Mammary epithelial cell (primary cell): ENCODE results near the gene COL17A1.

Source experiments
- EZH2 ChIP-seq: IDR thresholded peaks from 2 replicates; pipeline ENCODE4 v1.6.1; 2012; ENCODE audit warnings: low read length, inconsistent platforms, borderline replicate concordance
- TF ChIP-seq, protein P1 (sequence below), 2 donors: IDR thresholded peaks in 1 of 2; conservative IDR thresholded peaks in 1 of 2; 2 replicates each; pipeline ENCODE4 v1.5.1; 2011 to 2012; ENCODE audit warnings: inconsistent platforms in 2 of 2, low read length in 2 of 2, mild to moderate bottlenecking in 2 of 2, control low read depth in 1 of 2, low read depth in 1 of 2; ENCODE audit not compliant: insufficient read depth in 1 of 2; ENCODE audit errors: extremely low read depth in 1 of 2

DNA sequence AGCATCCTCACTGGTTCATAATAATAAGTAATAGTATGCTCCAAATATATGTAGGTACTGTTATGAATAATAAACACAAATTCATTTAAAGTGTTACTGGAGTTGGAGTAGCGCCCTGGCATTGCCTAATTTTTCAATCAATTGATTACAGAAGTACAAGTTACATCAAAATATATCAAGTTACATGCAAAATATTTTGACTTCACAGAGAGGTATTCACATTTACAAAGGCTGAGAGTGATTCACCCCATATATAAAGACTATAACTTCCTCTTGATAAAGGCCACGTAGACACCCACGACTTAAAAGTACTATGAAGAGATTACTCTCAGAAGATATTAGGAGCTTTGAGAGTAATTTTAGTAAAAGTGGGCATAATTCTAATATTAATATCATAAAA, 13.6 kb upstream of the COL17A1 start:
- TF ChIP-seq, protein P1, sequence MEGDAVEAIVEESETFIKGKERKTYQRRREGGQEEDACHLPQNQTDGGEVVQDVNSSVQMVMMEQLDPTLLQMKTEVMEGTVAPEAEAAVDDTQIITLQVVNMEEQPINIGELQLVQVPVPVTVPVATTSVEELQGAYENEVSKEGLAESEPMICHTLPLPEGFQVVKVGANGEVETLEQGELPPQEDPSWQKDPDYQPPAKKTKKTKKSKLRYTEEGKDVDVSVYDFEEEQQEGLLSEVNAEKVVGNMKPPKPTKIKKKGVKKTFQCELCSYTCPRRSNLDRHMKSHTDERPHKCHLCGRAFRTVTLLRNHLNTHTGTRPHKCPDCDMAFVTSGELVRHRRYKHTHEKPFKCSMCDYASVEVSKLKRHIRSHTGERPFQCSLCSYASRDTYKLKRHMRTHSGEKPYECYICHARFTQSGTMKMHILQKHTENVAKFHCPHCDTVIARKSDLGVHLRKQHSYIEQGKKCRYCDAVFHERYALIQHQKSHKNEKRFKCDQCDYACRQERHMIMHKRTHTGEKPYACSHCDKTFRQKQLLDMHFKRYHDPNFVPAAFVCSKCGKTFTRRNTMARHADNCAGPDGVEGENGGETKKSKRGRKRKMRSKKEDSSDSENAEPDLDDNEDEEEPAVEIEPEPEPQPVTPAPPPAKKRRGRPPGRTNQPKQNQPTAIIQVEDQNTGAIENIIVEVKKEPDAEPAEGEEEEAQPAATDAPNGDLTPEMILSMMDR (conservative IDR thresholded peaks at IDR 0.05 in 1 of 2, IDR thresholded peaks at IDR 0.05 in 1 of 2; ENCODE audit: extremely low read depth in 1 of 2, insufficient read depth in 1 of 2, low read depth in 1 of 2, low read length in 2 of 2), result no peak
- no peak for TF ChIP-seq EZH2
